Activated CD8-positive, alpha-beta memory T cell treated with anti-CD3 and anti-CD28 coated beads for 48 hours (primary cell): ENCODE measurements around the gene CASP10.
"Not testable (repeated sequence)": the region's sequence is repeated elsewhere in the genome, so short reads cannot be mapped to it uniquely, and the experiment has no call there.

Source experiments
- DNase-seq, 3 experiments: peaks; one replicate each; pipeline ENCODE4 v3.0.0-alpha.2; 2020; ENCODE audit warnings: low read depth in 2 of 3, low spot score in 2 of 3

Gene CASP10

GRCh38 chr2:201182650-201183364 lies at the start of gene CASP10:
CASP10 (plus strand) TSS chr2:201183141; CDS start chr2:201185778, 2,637 bp downstream.
- no peak for DNase-seq

GRCh38 chr2:201135386-201135785 lies 47.6 kb upstream of the CASP10 start:
- no peak for DNase-seq

GRCh38 chr2:201136889-201137321 lies 46.0 kb upstream of the CASP10 start:
- no peak for DNase-seq

GRCh38 chr2:201137505-201138400 lies 45.2 kb upstream of the CASP10 start:
- DNase-seq = no peak

- DNase-seq = no peak
These were observed 44.5 kb upstream of the CASP10 start for GRCh38 chr2:201138401-201138970.

GRCh38 chr2:201138986-201139781 lies 43.8 kb upstream of the CASP10 start:
- DNase-seq = not testable (repeated sequence)

- no peak for DNase-seq
These were observed 42.9 kb upstream of the CASP10 start for GRCh38 chr2:201139836-201140604.

GRCh38 chr2:201144101-201145051 lies 38.6 kb upstream of the CASP10 start:
- DNase-seq = no peak

GRCh38 chr2:201148434-201148990 lies 34.4 kb upstream of the CASP10 start:
- no peak for DNase-seq

GRCh38 chr2:201149064-201149820 lies 33.7 kb upstream of the CASP10 start:
- DNase-seq = no peak

- DNase-seq = not testable (repeated sequence)
These were observed 33.1 kb upstream of the CASP10 start for GRCh38 chr2:201149821-201150165.

- DNase-seq = no peak
These were observed 32.4 kb upstream of the CASP10 start for GRCh38 chr2:201150454-201151020.

- no peak for DNase-seq
These were observed 31.6 kb upstream of the CASP10 start for GRCh38 chr2:201151127-201151981.

- DNase-seq = no peak
These were observed 30.4 kb upstream of the CASP10 start for GRCh38 chr2:201152517-201152916.

- DNase-seq = no peak
These were observed 29.7 kb upstream of the CASP10 start for GRCh38 chr2:201152999-201153815.
